ENCODE data around the gene ANAPC15.
A peak's percentile ranks its signal among the peaks of the same experiment; 100 is the strongest.

Gene ANAPC15

GRCh38 chr11:72072348-72072747 is 40.1 kb downstream of the ANAPC15 start:
- H3K14ac ChIP-seq (ENCODE audit: low read length in 2 of 2), result no peak overlapping the region
- H3K4me1 ChIP-seq (ENCODE audit: control insufficient read depth, insufficient read depth, low read depth, low read length), result peaks cover 13% of the 10 kb centered on the region
- H2BK15ac ChIP-seq (ENCODE audit: low read depth, poor library complexity, severe bottlenecking), result peak overlapping the region; percentile 12
- peaks cover 11% of the 10 kb centered on the region for H3K79me1 ChIP-seq (replicated peaks; ENCODE audit: low read length, poor library complexity, severe bottlenecking)
- H2BK120ac ChIP-seq (ENCODE audit: low read depth, low read length), result peak overlapping the region; percentile 85
- peak overlapping the region in 1 of 2 experiments; percentile 67 for H3K4ac ChIP-seq (ENCODE audit: low read depth in 1 of 2, low read length in 2 of 2)
- H3K27ac ChIP-seq (ENCODE audit: low read length, poor library complexity, severe bottlenecking), result peak overlapping the region; percentile 53
- H3K18ac ChIP-seq (ENCODE audit: low read depth in 1 of 2, low read length in 2 of 2), result peak overlapping the region; percentile 38 to 64
- no peaks in the 10 kb centered on the region for H3K9me3 ChIP-seq (ENCODE audit: control insufficient read depth, low read length)
- H2BK5ac ChIP-seq (ENCODE audit: low read depth, low read length, poor library complexity, severe bottlenecking), result no peak overlapping the region
- no peak overlapping the region for H3K23ac ChIP-seq (ENCODE audit: low read length in 2 of 2)
- no peaks in the 10 kb centered on the region for H3K27me3 ChIP-seq (ENCODE audit: control insufficient read depth in 1 of 2, insufficient read depth in 1 of 2, low read length in 2 of 2)
- peak; percentile 86 for DNase-seq
- no peak overlapping the region for H2AK5ac ChIP-seq (ENCODE audit: low read length, severe bottlenecking)
- H3K36me3 ChIP-seq (ENCODE audit: control insufficient read depth in 1 of 2, insufficient read depth in 2 of 2, low read depth in 1 of 2, low read length in 2 of 2), result peaks cover 0 to 4% of the 10 kb centered on the region in 2 experiments
- peak overlapping the region; percentile 12 for H4K8ac ChIP-seq (ENCODE audit: low read length)
- 15% methylated on average over 3 of the region's 3 CpGs for WGBS
- peak overlapping the region; percentile 19 for H4K91ac ChIP-seq (ENCODE audit: low read length)
- peak overlapping the region; percentile 91 to 92 for H2BK12ac ChIP-seq (ENCODE audit: low read length in 2 of 2)
- no peak overlapping the region for H2AFZ ChIP-seq (ENCODE audit: low read depth, low read length)
- H3K4me2 ChIP-seq (ENCODE audit: low read length, poor library complexity, severe bottlenecking), result no peak overlapping the region
- peak overlapping the region in 1 of 2 experiments; percentile 20 for H3K4me3 ChIP-seq (ENCODE audit: insufficient read depth in 1 of 2, low read depth in 1 of 2, low read length in 2 of 2)
- peak overlapping the region; percentile 74 for H3K9ac ChIP-seq (ENCODE audit: low read length)

GRCh38 chr11:72070491-72070890 is 42.0 kb downstream of the ANAPC15 start:
- H3K36me3 ChIP-seq (ENCODE audit: control insufficient read depth in 1 of 2, insufficient read depth in 2 of 2, low read depth in 1 of 2, low read length in 2 of 2), result peaks cover 0 to 4% of the 10 kb centered on the region in 2 experiments
- H4K91ac ChIP-seq (ENCODE audit: low read length), result peak overlapping the region; percentile 84
- H3K4me1 ChIP-seq (ENCODE audit: control insufficient read depth, insufficient read depth, low read depth, low read length), result peaks cover 13% of the 10 kb centered on the region
- DNase-seq, result no peak
- no peak overlapping the region for H3K4me2 ChIP-seq (ENCODE audit: low read length, poor library complexity, severe bottlenecking)
- H3K79me1 ChIP-seq (replicated peaks; ENCODE audit: low read length, poor library complexity, severe bottlenecking), result peaks cover 18% of the 10 kb centered on the region
- peak overlapping the region; percentile 83 for H3K27ac ChIP-seq (ENCODE audit: low read length, poor library complexity, severe bottlenecking)
- peak overlapping the region; percentile 71 for H2AK5ac ChIP-seq (ENCODE audit: low read length, severe bottlenecking)
- H3K9me3 ChIP-seq (ENCODE audit: control insufficient read depth, low read length), result no peaks in the 10 kb centered on the region
- peak overlapping the region; percentile 83 for H3K9ac ChIP-seq (ENCODE audit: low read length)
- H3K27me3 ChIP-seq (ENCODE audit: control insufficient read depth in 1 of 2, insufficient read depth in 1 of 2, low read length in 2 of 2), result no peaks in the 10 kb centered on the region
- peak overlapping the region; percentile 30 for H2BK15ac ChIP-seq (ENCODE audit: low read depth, poor library complexity, severe bottlenecking)
- peak overlapping the region in 1 of 2 experiments; percentile 44 for H3K4me3 ChIP-seq (ENCODE audit: insufficient read depth in 1 of 2, low read depth in 1 of 2, low read length in 2 of 2)
- H3K4ac ChIP-seq (ENCODE audit: low read depth in 1 of 2, low read length in 2 of 2), result peak overlapping the region; percentile 29 to 94
- peak overlapping the region; percentile 40 to 51 for H2BK12ac ChIP-seq (ENCODE audit: low read length in 2 of 2)
- H2AFZ ChIP-seq (ENCODE audit: low read depth, low read length), result no peak overlapping the region
- peak overlapping the region; percentile 66 for H4K8ac ChIP-seq (ENCODE audit: low read length)
- H2BK120ac ChIP-seq (ENCODE audit: low read depth, low read length), result peak overlapping the region; percentile 92
- H2BK5ac ChIP-seq (ENCODE audit: low read depth, low read length, poor library complexity, severe bottlenecking), result no peak overlapping the region
- WGBS, result 89% methylated on average over 5 of the region's 7 CpGs
- peak overlapping the region; percentile 78 to 93 for H3K18ac ChIP-seq (ENCODE audit: low read depth in 1 of 2, low read length in 2 of 2)
- no peak overlapping the region for H3K23ac ChIP-seq (ENCODE audit: low read length in 2 of 2)
- H3K14ac ChIP-seq (ENCODE audit: low read length in 2 of 2), result no peak overlapping the region

GRCh38 chr11:72069787-72070251 is 42.7 kb downstream of the ANAPC15 start:
- 0% methylated on average over 2 of the region's 2 CpGs for WGBS
- Histone ChIP-seq H3K27ac (ENCODE audit: low read length, poor library complexity, severe bottlenecking) (peak overlapping the region; percentile 83), H4K91ac (ENCODE audit: low read length) (no peak overlapping the region), H2BK12ac (ENCODE audit: low read length in 2 of 2) (peak overlapping the region; percentile 9 to 91), H3K9ac (ENCODE audit: low read length) (peak overlapping the region; percentile 83), H2BK5ac (ENCODE audit: low read depth, low read length, poor library complexity, severe bottlenecking) (no peak overlapping the region), H2BK15ac (ENCODE audit: low read depth, poor library complexity, severe bottlenecking) (no peak overlapping the region), H3K4ac (ENCODE audit: low read depth in 1 of 2, low read length in 2 of 2) (peak overlapping the region in 1 of 2 experiments; percentile 94), H3K14ac (ENCODE audit: low read length in 2 of 2) (no peak overlapping the region), H3K79me1 (replicated peaks; ENCODE audit: low read length, poor library complexity, severe bottlenecking) (peaks cover 17% of the 10 kb centered on the region), H3K4me2 (ENCODE audit: low read length, poor library complexity, severe bottlenecking) (no peak overlapping the region), H3K9me3 (ENCODE audit: control insufficient read depth, low read length) (no peaks in the 10 kb centered on the region), H2AK5ac (ENCODE audit: low read length, severe bottlenecking) (no peak overlapping the region), H3K4me3 (ENCODE audit: insufficient read depth in 1 of 2, low read depth in 1 of 2, low read length in 2 of 2) (peak overlapping the region in 1 of 2 experiments; percentile 44), H3K27me3 (ENCODE audit: control insufficient read depth in 1 of 2, insufficient read depth in 1 of 2, low read length in 2 of 2) (no peaks in the 10 kb centered on the region), H2BK120ac (ENCODE audit: low read depth, low read length) (no peak overlapping the region), H3K23ac (ENCODE audit: low read length in 2 of 2) (no peak overlapping the region), H3K36me3 (ENCODE audit: control insufficient read depth in 1 of 2, insufficient read depth in 2 of 2, low read depth in 1 of 2, low read length in 2 of 2) (peaks cover 0 to 4% of the 10 kb centered on the region in 2 experiments), H4K8ac (ENCODE audit: low read length) (peak overlapping the region; percentile 59), H3K18ac (ENCODE audit: low read depth in 1 of 2, low read length in 2 of 2) (peak overlapping the region; percentile 37 to 46), H3K4me1 (ENCODE audit: control insufficient read depth, insufficient read depth, low read depth, low read length) (peaks cover 13% of the 10 kb centered on the region), H2AFZ (ENCODE audit: low read depth, low read length) (no peak overlapping the region)
- DNase-seq, result peak; percentile 88

GRCh38 chr11:72069200-72069599 is 43.3 kb downstream of the ANAPC15 start:
- H4K8ac ChIP-seq (ENCODE audit: low read length), result no peak overlapping the region
- H2BK120ac ChIP-seq (ENCODE audit: low read depth, low read length), result no peak overlapping the region
- H3K36me3 ChIP-seq (ENCODE audit: control insufficient read depth in 1 of 2, insufficient read depth in 2 of 2, low read depth in 1 of 2, low read length in 2 of 2), result peaks cover 0 to 4% of the 10 kb centered on the region in 2 experiments
- H3K27me3 ChIP-seq (ENCODE audit: control insufficient read depth in 1 of 2, insufficient read depth in 1 of 2, low read length in 2 of 2), result no peaks in the 10 kb centered on the region
- no peak overlapping the region for H2BK15ac ChIP-seq (ENCODE audit: low read depth, poor library complexity, severe bottlenecking)
- peak overlapping the region in 1 of 2 experiments; percentile 73 for H2BK12ac ChIP-seq (ENCODE audit: low read length in 2 of 2)
- no peak overlapping the region for H2AFZ ChIP-seq (ENCODE audit: low read depth, low read length)
- H3K4ac ChIP-seq (ENCODE audit: low read depth in 1 of 2, low read length in 2 of 2), result peak overlapping the region in 1 of 2 experiments; percentile 13
- H3K23ac ChIP-seq (ENCODE audit: low read length in 2 of 2), result no peak overlapping the region
- H3K79me1 ChIP-seq (replicated peaks; ENCODE audit: low read length, poor library complexity, severe bottlenecking), result peaks cover 16% of the 10 kb centered on the region
- peak overlapping the region; percentile 24 for H2AK5ac ChIP-seq (ENCODE audit: low read length, severe bottlenecking)
- H3K4me2 ChIP-seq (ENCODE audit: low read length, poor library complexity, severe bottlenecking), result no peak overlapping the region
- DNase-seq, result peak; percentile 69
- no peak overlapping the region for H3K14ac ChIP-seq (ENCODE audit: low read length in 2 of 2)
- H3K9ac ChIP-seq (ENCODE audit: low read length), result peak overlapping the region; percentile 83
- no peak overlapping the region for H2BK5ac ChIP-seq (ENCODE audit: low read depth, low read length, poor library complexity, severe bottlenecking)
- no peaks in the 10 kb centered on the region for H3K9me3 ChIP-seq (ENCODE audit: control insufficient read depth, low read length)
- H3K18ac ChIP-seq (ENCODE audit: low read depth in 1 of 2, low read length in 2 of 2), result peak overlapping the region in 1 of 2 experiments; percentile 3
- peak overlapping the region; percentile 83 for H3K27ac ChIP-seq (ENCODE audit: low read length, poor library complexity, severe bottlenecking)
- peaks cover 13% of the 10 kb centered on the region for H3K4me1 ChIP-seq (ENCODE audit: control insufficient read depth, insufficient read depth, low read depth, low read length)
- peak overlapping the region in 1 of 2 experiments; percentile 33 for H3K4me3 ChIP-seq (ENCODE audit: insufficient read depth in 1 of 2, low read depth in 1 of 2, low read length in 2 of 2)
- no peak overlapping the region for H4K91ac ChIP-seq (ENCODE audit: low read length)
